EH (cell line): ENCODE results near the gene DENND1A.

Source experiments
- DNase-seq: peaks from one replicate; pipeline ENCODE4 v3.0.0-alpha.2; 2015; ENCODE audit warnings: low read depth

Gene DENND1A

GRCh38 chr9:123425261-123425821, 504.6 kb downstream of the DENND1A start:
- no peak for DNase-seq

- DNase-seq = no peak
These were observed 505.2 kb downstream of the DENND1A start for GRCh38 chr9:123424552-123425225.

- no peak for DNase-seq
These were observed 505.8 kb downstream of the DENND1A start for GRCh38 chr9:123424131-123424530.

- no peak for DNase-seq
These were observed 506.6 kb downstream of the DENND1A start for GRCh38 chr9:123423311-123423640.

- DNase-seq = no peak
These were observed 507.2 kb downstream of the DENND1A start for GRCh38 chr9:123422635-123423310.

GRCh38 chr9:123421801-123422455, 508.0 kb downstream of the DENND1A start:
- no peak for DNase-seq

GRCh38 chr9:123421186-123421585, 508.7 kb downstream of the DENND1A start:
- DNase-seq = no peak

GRCh38 chr9:123420592-123421111, 509.3 kb downstream of the DENND1A start:
- DNase-seq = no peak

- no peak for DNase-seq
These were observed 510.0 kb downstream of the DENND1A start for GRCh38 chr9:123419721-123420591.

- no peak for DNase-seq
These were observed 510.8 kb downstream of the DENND1A start for GRCh38 chr9:123419091-123419490.

- DNase-seq = no peak
These were observed 511.4 kb downstream of the DENND1A start for GRCh38 chr9:123418506-123418905.

GRCh38 chr9:123418052-123418430, 511.9 kb downstream of the DENND1A start:
- DNase-seq = no peak

GRCh38 chr9:123417289-123418051, 512.5 kb downstream of the DENND1A start:
- no peak for DNase-seq

- no peak for DNase-seq
These were observed 513.8 kb downstream of the DENND1A start for GRCh38 chr9:123416176-123416575.

- no peak for DNase-seq
These were observed 514.7 kb downstream of the DENND1A start for GRCh38 chr9:123414936-123415930.

- DNase-seq = no peak
These were observed 515.7 kb downstream of the DENND1A start for GRCh38 chr9:123414204-123414603.

- no peak for DNase-seq
These were observed 517.6 kb downstream of the DENND1A start for GRCh38 chr9:123412171-123412820.

GRCh38 chr9:123411636-123412035, 518.3 kb downstream of the DENND1A start:
- no peak for DNase-seq

GRCh38 chr9:123411191-123411590, 518.7 kb downstream of the DENND1A start:
- DNase-seq = no peak
